COLO829 (cell line): ENCODE data around the gene FLT1.

Source experiments
- DNase-seq: peaks from one replicate; pipeline ENCODE4 v3.0.0; 2012; ENCODE audit warnings: low spot score

Gene FLT1

DNA sequence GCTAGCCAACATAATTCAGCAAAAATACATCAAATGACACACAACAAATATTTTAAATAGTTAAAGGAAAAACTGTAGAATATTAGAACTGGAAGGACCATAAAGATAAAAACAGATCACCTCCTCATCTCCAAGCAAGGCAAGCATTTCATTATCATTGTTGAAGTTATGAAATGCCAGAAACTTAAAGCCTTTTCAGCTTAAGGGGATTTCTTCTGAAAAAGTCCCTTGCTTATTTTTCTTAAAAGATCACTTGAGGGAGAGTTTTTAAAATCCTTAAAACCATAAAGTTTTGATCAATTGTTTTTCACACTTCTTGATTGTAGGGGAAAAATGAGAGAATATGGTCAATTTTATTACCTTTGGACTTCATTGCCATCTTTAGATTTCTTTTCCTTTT, 37.4 kb downstream of the FLT1 start:
- no peak for DNase-seq

- DNase-seq = no peak
These were observed 39.2 kb downstream of the FLT1 start for GRCh38 chr13:28455580-28456194.

- DNase-seq = no peak
These were observed 42.2 kb downstream of the FLT1 start for GRCh38 chr13:28452755-28453154.

- DNase-seq = no peak
These were observed 43.3 kb downstream of the FLT1 start for GRCh38 chr13:28451482-28452217.

GRCh38 chr13:28449826-28450773, 44.8 kb downstream of the FLT1 start:
- DNase-seq = no peak

DNA sequence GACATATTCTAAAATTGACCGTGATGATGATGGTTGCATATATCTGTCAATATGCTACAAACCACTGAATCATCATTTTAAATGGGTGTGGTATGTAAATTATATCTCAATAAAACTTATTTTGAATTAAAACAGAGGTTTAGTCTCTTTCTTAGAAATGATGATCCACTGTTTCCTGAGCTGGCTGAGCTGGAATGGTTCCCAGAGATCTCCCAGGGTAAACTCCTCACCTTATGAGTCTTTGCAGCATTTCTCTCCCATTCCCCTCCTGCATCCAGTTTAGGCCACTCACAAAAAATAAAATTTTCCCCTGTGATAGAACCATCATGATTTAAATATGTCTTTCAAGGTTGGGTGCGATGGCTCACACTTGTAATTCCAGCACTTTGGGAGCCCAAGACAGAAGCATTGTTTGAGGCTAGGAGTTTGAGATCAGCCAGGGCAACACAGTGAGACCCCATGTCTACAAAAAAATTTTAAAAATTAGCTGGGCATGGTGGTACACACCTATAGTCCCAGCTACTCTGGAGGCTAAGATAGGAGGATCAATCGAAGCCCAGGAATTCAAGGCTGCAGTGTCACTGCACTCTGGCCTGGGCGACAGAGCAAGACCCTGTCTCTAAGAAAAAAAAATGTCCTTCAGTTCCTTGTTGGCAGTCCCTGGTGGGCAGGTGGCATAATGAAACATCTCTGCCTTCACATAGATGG, 46.1 kb downstream of the FLT1 start:
- DNase-seq = no peak

DNA sequence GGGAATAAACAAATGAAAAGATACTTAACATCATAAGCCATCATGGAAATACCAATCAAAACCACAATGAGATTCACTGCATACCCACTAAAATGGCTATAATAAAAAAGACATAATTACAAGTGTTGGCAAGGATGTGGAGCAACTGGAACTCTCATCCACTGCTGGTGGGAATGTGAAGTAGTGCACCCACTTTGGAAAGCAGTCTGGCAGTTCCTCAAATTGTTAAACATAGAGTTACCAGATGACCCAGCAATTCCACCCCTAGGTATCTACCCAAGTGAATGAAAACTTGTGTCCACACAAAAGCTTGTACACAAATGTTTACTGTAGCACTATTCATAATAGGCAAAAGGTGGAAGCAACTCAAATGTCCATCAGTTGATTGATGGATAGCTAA, 46.9 kb downstream of the FLT1 start:
- no peak for DNase-seq

GRCh38 chr13:28447206-28447605, 47.7 kb downstream of the FLT1 start:
- DNase-seq = no peak

- DNase-seq = no peak
These were observed 52.1 kb downstream of the FLT1 start for GRCh38 chr13:28442839-28443238.

GRCh38 chr13:28441529-28441928, 53.4 kb downstream of the FLT1 start:
- no peak for DNase-seq

GRCh38 chr13:28440774-28441504, 54.0 kb downstream of the FLT1 start:
- no peak for DNase-seq

- no peak for DNase-seq
These were observed 56.2 kb downstream of the FLT1 start for GRCh38 chr13:28438598-28439334.

DNA sequence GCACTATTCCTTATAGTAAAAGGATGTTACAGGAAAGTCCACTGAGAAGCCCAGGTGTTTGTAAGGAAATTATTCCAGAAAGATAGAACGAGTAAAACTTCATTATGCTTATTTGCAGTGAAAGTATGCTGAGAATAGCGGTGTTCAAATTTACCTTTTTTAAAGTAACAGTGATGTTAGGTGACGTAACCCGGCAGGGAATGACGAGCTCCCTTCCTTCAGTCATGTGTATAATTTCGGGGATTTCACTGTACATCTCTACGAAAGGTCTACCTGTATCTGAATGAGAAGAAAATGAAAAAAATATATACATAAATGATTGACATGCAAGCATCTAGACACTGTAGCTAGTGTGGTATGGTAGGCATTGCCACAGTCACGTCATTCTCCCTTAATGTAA, 56.9 kb downstream of the FLT1 start:
- DNase-seq = no peak

DNA sequence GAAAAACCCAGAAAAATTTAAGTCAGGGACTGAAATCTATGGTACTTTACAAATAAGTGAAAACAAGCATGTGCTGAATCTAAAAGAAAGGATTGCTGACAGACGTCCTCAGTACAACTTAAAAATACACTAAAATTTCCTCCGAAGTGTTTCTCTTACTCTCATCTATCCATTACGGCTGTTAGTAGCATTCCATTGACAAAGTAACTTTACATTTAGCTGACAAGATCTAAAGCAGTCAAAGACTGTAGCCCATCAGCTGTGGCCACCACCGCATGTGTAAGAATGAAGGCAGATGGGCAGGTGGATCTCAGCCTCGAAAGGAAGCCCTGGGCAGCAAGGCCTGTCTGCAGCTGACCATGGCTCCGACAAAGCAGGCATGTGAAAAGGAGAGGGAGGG, 59.0 kb downstream of the FLT1 start:
- DNase-seq = no peak

DNA sequence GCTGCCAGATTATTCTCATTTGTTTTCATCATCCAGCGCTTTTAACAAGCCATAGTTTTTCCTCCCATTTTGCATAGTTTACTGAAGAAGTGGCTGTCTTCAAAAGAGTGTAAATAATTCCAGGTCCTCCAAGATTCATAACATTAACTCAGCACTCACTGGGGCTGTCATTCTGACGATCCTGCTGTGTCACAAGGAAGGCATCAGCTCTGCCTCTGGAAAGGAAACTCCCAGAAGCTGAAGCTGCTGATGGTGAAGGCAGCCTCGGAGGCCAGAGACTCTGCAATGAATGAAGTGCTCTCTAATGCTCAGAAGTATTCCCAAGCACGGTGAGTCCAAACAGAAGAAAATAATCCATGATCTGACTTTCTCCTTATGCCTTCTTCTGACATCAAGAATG, 60.0 kb downstream of the FLT1 start:
- no peak for DNase-seq

DNA sequence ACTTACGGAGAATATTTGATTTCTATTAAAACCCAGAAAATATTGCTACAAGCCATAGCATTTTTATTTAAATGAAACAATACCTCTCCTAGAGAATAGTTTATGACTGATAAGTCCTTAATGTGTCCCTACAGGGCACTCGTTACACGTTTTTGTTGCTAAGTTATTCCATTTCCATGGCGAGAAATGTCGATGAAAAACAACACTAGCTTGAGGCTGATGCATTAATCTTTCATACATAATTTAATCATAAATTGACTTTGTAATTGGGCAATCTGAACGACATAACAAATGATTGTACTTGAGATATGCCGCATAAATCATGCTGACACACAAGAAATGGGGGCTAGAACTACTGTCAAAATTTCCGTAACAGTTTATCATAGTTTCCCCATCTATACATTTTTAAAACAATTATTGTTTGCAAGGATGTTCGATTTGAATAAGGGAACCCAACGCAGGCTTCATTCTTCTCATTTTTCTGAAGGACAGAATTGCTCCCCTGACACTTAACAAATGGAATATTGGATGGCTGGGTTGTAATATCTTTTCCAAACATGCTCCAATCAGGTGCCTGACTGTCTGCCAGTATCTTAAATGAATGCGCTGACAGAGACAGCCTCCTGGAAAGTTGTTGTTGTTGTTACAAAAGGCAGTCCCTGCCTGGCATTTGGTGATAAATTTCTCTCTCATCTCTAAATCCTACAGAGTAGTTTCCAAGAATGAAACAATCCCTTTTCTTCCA, 61.9 kb downstream of the FLT1 start:
- no peak for DNase-seq

DNA sequence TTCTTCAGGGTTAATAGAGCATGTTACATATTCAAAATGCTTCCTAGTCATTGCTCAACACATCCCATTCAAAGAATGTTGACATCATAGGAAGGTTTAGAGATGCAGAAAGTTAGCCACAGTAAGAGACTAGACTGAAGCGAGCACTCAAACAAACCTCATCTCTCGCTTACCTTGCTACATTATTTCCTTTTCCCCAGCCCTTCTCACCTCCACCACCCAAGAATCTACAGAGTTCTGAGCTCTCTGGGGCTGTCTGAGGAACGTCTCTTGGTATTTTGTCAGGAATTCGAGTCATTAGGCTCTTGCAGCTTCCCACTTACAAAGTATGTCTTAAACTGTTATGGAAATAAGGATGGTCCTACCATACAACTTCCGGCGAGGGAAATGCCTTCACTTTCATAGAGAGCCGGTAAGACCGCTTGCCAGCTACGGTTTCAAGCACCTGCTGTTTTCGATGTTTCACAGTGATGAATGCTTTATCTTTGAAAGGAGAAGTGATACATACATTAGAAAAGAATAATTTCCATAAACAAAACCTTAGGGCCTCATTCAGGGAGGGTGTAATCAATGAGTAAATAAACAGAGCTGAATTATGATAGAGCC, 65.1 kb downstream of the FLT1 start:
- no peak for DNase-seq

DNA sequence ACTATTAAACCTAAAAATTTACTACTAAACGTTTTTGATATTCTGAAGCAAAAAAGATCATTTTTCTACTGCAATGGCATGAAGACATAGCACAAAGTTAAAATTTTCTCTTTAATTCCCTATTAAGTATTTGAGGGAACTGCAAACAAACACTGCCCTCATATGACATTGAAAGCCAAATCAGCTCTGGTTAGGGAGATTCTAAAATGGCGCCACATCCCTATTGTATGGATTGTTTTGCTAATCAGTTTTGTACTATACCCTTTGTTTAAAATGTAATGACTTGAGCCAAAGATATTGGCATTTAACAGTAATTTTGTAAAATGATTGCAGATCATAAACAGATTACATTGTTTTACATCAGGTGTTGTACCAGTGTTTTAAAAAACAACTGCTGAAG, 65.8 kb downstream of the FLT1 start:
- DNase-seq = no peak

DNA sequence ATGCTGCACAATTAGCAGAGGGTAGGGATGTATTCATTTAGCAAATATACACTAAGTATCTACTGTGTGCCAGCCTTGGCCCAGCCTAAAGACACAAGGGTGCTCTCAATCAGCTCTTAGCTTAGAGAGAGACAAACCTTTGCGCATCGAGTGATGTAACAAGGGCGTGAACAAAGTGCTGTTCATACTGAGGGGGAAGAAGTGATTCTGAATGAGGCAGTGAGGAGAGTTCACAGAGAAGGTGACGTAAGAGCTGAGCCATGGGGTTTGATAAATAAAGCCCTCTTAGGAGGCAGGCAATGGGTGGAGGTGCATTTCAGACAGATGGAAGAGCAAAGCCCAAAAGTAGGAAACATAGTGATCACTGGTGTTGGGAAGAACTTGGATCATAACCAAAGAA, 68.5 kb downstream of the FLT1 start:
- no peak for DNase-seq

- no peak for DNase-seq
These were observed 69.1 kb downstream of the FLT1 start for GRCh38 chr13:28425793-28426192.
